AG04450 (cell line): Measurements from ENCODE around the gene PPP1R27. TPM values are rescaled to one million over a fixed set of nuclear protein-coding genes. Genes with fewer than 3 reads are reported as not detected.

Experiments used
- CTCF ChIA-PET: fragments of 300-600, 350-600 bp; formaldehyde crosslinking; extraction: SDS; loops from one replicate; lab custom pipeline; 2022; ENCODE audit warnings: antibody characterized with exemption, inconsistent platforms; lab: Charles Lee
- POLR2A ChIA-PET: fragments of 350-600 bp; formaldehyde crosslinking; extraction: SDS; loops from one replicate; lab custom pipeline; 2021; ENCODE audit warnings: antibody characterized with exemption, inconsistent platforms; lab: Yijun Ruan, JAX
- DNase-seq: peaks from one replicate; pipeline ENCODE4 v3.0.0-alpha.2; 2011; ENCODE audit warnings: low read depth, low spot score
- H3K27ac ChIP-seq: one replicate; pipeline ENCODE4 v1.5.1; 2012; ENCODE audit warnings: low read depth, low read length, control low read depth
- H3K27me3 ChIP-seq: one replicate; pipeline ENCODE4 v1.6.0; 2012; ENCODE audit warnings: low read length; ENCODE audit not compliant: control insufficient read depth, insufficient read depth
- H3K4me3 ChIP-seq: 2 replicates; pipeline ENCODE4 v1.5.1; 2011; ENCODE audit warnings: mild to moderate bottlenecking, low read depth, low read length, control low read depth
- H3K9me3 ChIP-seq: 2 replicates; pipeline ENCODE4 v1.5.1; 2012; ENCODE audit warnings: low read length; ENCODE audit not compliant: control insufficient read depth, insufficient read depth
- CTCF ChIP-seq: IDR thresholded peaks from 2 replicates; pipeline ENCODE4 v1.5.1; 2011; ENCODE audit warnings: low read depth, low read length, control low read depth, inconsistent platforms
- polyA plus RNA-seq: library from polyadenylated mRNA; depleted of rRNA; stranded (reverse); fragments of >200 nt; gene quantifications from 2 replicates; pipeline ENCODE4 v1.2.3, GENCODE V29; 2011

The PPP1R27 gene
- polyA plus RNA-seq, 1 experiment = not detected

GRCh38 chr17:81871387-81872230, 36.8 kb upstream of the PPP1R27 start:
- CTCF ChIA-PET = no interaction called here

GRCh38 chr17:81870981-81871386, 36.1 kb upstream of the PPP1R27 start, which contains the start of gene ARHGDIA:
Gene ARHGDIA (minus strand): TSS chr17:81871337. CDS start chr17:81869930, 1,407 bp downstream.
- Histone ChIP-seq H3K27me3 (no peaks in the 10 kb centered on the region), H3K27ac (peak within 1 kb of the TSS; percentile 88), H3K4me3 (peak within 1 kb of the TSS; percentile 81), H3K9me3 (no peaks in the 10 kb centered on the region; the same call in 1 of the 2 replicates)
- POLR2A ChIA-PET = interaction anchor here (1.9 kb wide), 1 partner anchor 10 kb away, joined by 11 read pairs; the partner anchor contains the start of gene P4HB
- no peak for DNase-seq
- CTCF ChIA-PET = interaction anchor here (0.8 kb wide), 1 partner anchor 50 kb away, joined by 3 read pairs; no protein-coding TSS in a partner anchor
- TF ChIP-seq CTCF = no peak

More at GRCh38 chr17:81871387-81872230, 36.8 kb upstream of the PPP1R27 start:
- TF ChIP-seq CTCF = peak; percentile 27; the same call in 1 of the 2 replicates
- Histone ChIP-seq H3K9me3 (no peaks in the 10 kb centered on the region; the same call in 1 of the 2 replicates), H3K27me3 (no peaks in the 10 kb centered on the region), H3K4me3 (peak overlapping the region; percentile 81), H3K27ac (peak overlapping the region; percentile 77)
- POLR2A ChIA-PET = no interaction called here
- peak; percentile 47 for DNase-seq

GRCh38 chr17:81870131-81870980, 35.5 kb upstream of the PPP1R27 start:
- H3K9me3 ChIP-seq = no peaks in the 10 kb centered on the region; the same call in 1 of the 2 replicates
- H3K4me3 ChIP-seq = peak overlapping the region; percentile 81
- DNase-seq = no peak
- CTCF ChIA-PET = interaction anchor here (0.6 to 0.8 kb wide), 2 partner anchors 50 to 195 kb away, joined by 3 read pairs; no protein-coding TSS in a partner anchor
- H3K27me3 ChIP-seq = no peaks in the 10 kb centered on the region
- no peak for TF ChIP-seq CTCF
- POLR2A ChIA-PET = interaction anchor here (0.6 to 1.9 kb wide), 5 partner anchors 9 to 362 kb away, joined by 3 to 11 read pairs (median 4); partner anchors contain the start of genes ARL16, HGS, MCRIP1 and P4HB
- peak overlapping the region; percentile 88 for H3K27ac ChIP-seq

GRCh38 chr17:81869221-81870130, 34.6 kb upstream of the PPP1R27 start:
- peak; percentile 79 for TF ChIP-seq CTCF
- no peaks in the 10 kb centered on the region for H3K27me3 ChIP-seq
- no peak for DNase-seq
- ChIA-PET CTCF (interaction anchor here (0.6 to 1.2 kb wide), 2 partner anchors 54 to 150 kb away, joined by 3 read pairs; no protein-coding TSS in a partner anchor), POLR2A (interaction anchor here (0.5 to 1.9 kb wide), 6 partner anchors 8 to 364 kb away, joined by 3 to 11 read pairs (median 5); partner anchors contain the start of genes ARL16, HGS, MCRIP1 and P4HB)
- H3K27ac ChIP-seq = peak overlapping the region; percentile 88
- H3K4me3 ChIP-seq = peak overlapping the region; percentile 81
- H3K9me3 ChIP-seq = no peaks in the 10 kb centered on the region; the same call in 1 of the 2 replicates
